SK-N-SH treated with all-trans-retinoic acid at 6 μM for 48 hours (cell line): Measurements from ENCODE around the gene LMTK2.

Experiments used
- ARNTL ChIP-seq: fragments of 450-650 bp; formaldehyde crosslinking; IDR thresholded peaks from 2 replicates; pipeline ENCODE4 v1.5.0; 2020; ENCODE audit warnings: low read depth, mild to moderate bottlenecking, moderate library complexity, borderline replicate concordance
- ISL1 ChIP-seq: fragments of 250-450 bp; sonication (Bioruptor Pico); IDR thresholded peaks from 2 replicates; pipeline ENCODE4 v2.1.2; 2022; ENCODE audit warnings: mild to moderate bottlenecking, moderate library complexity
- TF ChIP-seq, protein P1 (sequence below): fragments of 250-450 bp; sonication (Bioruptor Pico); IDR thresholded peaks from 2 replicates; pipeline ENCODE4 v1.5.0; 2020; ENCODE audit warnings: mild to moderate bottlenecking, moderate library complexity

DNA sequence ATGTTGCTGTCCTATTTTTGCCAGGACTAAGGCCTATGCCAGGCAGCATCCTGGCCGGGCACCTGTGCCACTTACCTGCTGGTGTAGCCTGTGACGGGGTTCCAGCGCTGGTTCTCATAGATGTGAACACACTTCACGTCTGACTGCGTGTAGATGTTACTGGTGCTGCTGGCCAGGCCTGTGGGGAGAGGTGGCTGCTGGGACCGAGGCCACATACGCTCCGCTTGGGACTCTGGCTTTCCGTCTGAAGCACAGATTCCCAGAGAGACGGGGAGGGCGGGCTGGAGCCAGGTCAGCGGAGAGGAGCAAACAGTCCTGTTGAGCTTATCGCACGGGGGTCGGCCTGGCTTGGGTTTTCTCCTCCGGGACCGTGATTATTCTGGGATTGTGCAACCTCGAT is 121.3 kb downstream of the LMTK2 start:
- TF ChIP-seq ARNTL (CRISPR knock-in tag) (no peak), ISL1 (no peak)
- TF ChIP-seq, protein P1, sequence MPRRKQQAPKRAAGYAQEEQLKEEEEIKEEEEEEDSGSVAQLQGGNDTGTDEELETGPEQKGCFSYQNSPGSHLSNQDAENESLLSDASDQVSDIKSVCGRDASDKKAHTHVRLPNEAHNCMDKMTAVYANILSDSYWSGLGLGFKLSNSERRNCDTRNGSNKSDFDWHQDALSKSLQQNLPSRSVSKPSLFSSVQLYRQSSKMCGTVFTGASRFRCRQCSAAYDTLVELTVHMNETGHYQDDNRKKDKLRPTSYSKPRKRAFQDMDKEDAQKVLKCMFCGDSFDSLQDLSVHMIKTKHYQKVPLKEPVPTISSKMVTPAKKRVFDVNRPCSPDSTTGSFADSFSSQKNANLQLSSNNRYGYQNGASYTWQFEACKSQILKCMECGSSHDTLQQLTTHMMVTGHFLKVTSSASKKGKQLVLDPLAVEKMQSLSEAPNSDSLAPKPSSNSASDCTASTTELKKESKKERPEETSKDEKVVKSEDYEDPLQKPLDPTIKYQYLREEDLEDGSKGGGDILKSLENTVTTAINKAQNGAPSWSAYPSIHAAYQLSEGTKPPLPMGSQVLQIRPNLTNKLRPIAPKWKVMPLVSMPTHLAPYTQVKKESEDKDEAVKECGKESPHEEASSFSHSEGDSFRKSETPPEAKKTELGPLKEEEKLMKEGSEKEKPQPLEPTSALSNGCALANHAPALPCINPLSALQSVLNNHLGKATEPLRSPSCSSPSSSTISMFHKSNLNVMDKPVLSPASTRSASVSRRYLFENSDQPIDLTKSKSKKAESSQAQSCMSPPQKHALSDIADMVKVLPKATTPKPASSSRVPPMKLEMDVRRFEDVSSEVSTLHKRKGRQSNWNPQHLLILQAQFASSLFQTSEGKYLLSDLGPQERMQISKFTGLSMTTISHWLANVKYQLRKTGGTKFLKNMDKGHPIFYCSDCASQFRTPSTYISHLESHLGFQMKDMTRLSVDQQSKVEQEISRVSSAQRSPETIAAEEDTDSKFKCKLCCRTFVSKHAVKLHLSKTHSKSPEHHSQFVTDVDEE (CRISPR knock-in tag), result no peak
